Measurements from ENCODE around the gene UNKL.

UNKL gene

DNA sequence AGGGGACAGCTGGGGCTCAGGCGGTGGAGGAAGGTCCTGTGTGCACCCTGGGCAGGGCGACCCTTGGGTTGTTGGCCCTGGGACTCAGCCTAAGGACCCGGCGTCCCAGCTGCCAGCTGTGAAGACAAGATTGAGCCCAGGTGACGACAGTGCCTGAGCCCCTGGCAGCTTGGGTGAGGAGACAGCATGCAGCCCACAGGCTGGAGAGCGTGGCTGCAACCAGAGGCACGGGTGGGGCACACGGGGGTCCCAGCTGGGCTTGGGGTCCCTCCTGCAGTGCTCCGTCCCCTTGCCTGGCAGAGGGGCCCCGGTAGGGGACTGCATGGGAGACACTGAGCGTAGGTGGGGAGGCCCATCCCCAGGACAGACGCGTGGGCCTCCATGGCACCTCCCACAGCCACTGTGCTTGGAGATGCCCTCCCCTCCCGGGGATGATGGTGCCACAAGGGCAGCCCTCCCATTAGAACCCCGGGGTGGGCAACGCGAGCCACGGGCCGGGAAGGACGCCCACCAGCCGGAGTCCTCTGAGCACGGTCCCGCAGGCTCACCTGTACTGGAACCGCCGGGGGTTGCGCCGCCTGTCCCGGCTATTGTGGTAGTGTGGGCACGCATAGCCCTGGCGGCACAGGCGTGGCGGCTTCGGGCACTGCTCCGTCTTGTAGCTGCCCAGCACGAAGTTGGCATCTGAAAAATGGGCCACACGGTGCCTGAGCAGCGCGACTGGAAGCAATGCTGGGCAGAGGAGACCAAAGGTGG, 15.5 kb downstream of the UNKL start:
- no peak for DNase-seq

DNA sequence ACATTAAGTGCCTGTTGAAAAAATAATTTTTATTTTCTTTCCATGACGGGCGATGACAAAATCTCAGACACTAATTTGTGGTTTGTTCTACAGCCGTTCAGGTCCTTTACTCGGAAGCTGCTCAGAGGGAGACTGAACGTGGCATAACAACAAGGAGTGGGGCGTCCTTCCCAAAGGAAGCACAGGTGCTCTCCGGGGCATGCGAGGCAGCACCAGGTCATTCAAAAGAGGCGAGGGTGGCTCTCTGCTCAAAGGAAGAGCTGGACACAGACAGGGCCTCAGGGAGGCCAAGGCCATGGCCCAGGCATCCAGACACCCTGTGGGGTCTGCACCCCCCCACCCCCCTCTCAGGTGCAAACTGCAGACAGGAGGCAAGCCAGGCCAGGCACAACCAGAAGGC, 16.2 kb downstream of the UNKL start:
- DNase-seq: no peak

DNA sequence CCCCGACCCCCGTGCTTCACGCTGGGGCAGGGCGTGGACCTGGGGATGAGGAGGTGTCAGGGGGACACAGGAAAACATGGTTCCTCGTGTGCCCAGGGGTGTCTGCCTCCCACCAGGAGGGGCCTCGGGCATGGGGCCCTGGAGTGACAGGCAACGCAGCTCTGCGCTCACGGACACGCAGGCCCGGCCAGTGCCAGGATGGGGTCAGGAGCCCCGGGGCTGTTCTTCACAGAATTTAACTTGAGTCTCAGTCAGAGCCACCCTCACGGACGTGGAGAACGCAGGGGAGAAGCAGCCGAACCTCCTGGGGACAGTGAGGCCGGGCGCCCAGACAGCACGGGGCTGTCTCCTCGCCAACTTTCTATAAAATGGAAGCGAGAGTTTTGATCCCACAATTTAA, 16.7 kb downstream of the UNKL start:
- DNase-seq: no peak

DNA sequence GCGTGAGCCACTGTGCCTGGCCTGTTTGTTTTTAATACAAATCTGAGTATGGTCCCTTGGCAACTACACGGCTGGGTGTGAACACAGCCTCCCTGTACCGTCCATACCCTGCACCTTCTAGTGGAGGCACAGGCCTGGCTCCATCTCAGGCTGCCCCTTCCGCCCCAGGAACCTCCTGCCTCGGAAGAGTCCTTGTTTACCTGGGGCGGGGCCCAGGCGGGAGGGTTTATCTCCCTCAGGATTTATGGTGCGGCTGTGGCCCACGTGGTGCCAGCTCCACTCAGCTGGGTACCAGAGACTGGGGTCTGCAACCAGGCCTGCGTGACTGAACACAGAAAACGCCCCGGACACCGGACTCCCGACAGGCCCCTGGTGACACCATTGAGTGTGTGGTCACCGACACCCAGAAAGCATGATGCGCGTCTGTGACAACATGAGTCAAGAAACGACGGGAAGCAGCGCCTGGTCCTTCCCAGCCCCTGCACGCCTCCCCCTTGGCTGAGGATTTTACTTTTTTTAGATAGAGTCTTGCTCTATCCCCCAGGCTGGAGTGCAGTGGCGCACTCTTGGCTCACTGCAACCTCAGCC, 19.0 kb downstream of the UNKL start:
- no peak for DNase-seq

DNA sequence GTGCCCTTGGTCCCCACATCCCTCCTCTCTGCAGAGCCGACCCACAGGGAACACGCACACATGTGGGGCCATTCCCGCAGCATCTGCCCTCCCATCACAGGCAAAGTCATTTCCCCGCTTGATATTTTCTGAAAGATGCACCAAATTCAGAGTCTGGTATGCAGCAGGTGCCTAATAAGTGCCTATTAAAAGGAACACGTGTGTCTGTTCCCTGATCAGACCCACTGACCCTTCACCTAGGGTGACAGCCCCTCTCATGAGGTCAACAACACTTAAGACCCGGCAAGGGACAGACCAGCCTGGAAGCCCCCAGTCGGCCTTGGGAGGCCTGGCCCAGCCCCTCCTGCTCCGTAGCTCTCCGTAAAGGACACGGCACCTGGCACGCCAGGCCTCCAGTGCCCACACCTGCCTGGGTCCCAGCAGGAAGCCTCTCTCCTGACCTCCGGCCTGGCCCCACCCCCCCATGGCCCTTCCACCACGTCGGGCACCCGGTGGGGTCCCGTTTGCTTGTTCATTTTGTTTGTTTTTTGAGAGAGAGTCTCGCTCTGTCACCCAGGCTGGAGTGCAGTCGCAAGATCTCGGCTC, 20.0 kb downstream of the UNKL start:
- no peak for DNase-seq

DNA sequence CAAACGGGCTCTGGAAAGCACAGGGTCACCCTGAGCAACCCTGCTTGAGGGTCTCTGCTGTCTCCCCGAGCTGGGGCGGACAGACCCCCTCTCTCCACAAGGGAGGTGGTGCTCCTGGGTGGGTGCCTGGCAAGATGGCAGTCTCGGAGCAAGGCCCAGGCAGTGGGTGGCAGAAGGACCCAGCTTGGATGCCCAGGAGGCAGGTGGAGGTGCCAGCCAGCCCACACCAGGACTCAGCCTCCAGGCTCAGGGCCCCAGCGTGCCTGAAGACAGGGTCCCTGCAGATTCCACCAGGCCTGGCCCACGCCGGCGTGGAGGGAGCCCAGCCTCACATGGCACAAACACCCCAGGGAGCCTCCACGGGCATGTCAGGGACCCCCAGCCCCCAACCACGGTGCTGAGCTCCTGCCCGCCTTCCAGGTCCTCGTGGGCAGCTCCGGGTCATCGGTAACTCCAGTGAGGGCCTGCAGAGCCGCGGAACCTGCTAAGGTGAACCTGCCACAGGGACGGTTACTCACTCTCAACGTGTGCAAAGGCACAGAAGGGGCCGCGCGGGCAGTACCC, 20.8 kb downstream of the UNKL start:
- no peak for DNase-seq

DNA sequence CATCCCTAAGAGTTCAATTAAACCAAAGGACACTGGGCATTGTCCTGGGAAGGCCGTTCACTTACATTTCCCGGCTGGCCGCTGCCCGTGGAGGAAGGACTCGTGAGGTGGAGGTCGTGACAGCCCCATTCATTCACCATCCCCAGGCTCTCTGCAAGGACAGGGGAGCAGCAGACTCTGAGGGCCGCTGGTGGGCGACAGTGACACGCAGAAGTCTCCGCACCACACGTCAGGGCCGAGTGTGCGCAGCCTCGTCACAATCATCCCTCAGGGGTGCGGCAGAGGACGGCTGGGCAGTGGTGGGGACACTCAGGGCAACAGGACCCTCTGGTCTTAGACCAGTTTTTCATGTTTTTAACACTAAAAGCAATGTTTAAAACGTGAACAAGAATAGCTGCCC, 21.7 kb downstream of the UNKL start:
- no peak for DNase-seq

DNA sequence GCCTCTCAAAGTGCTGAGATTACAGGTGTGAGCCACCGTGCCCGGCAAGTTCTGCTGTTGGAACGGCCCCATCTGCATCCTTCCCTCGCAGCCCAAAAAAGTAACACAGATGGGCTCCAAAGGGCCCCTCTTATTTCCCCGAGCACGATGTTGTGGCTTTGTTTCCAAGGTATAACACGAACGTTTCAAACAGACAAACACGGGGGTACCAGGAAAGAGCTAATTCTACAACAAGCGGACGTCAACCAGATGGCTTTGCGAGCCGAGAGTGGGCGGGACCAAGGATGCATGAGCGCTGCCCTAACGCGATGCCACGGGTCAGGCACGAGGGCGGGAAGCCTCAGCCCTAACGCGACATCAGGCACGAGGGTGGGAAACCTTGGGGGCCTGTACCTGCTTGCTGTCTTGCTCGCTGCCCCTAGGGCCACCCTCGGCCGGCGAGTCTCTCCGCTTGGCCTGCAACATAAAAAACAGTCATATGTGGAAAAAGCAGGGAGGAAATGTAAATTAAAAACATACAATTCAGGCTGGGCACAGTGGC, 24.2 kb downstream of the UNKL start:
- no peak for DNase-seq

DNA sequence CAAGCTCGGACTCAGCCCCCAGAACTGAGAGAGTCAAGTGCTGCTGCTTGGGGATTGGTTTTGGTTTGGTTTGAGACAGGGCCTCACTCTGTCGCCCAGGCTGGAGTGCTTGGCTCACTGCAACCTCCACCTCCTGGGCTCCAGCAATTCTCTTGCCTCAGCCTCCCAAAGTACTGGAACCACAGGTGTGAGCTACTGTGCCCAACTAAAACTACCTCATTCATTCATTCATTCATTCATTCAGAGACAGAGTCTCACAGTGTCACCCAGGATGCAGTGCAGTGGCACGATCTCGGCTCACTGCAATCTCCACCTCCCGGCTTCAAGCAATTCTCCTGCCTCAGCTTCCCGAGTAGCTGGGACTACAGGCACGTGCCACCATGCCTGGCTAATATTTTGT, 24.7 kb downstream of the UNKL start:
- DNase-seq: no peak

DNA sequence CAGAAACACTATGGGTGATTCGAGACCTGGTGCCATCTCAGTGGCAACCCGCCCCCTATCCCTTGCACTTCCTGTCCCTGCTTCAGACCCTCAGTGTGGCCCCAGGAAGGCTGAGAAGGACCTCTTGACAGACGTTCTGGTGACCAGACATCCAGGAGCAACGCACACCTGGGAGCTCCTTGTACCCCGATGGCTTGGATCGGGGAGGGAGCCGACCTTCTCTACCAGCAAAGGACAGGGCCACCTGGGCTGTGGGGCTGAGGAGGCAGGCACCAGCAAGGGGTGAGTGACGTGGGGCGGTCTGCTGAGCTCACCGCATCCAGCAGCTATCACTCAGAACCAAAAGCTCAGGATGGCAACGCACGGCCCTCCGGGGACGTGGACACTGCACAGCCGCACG, 27.2 kb downstream of the UNKL start:
- no peak for DNase-seq

DNA sequence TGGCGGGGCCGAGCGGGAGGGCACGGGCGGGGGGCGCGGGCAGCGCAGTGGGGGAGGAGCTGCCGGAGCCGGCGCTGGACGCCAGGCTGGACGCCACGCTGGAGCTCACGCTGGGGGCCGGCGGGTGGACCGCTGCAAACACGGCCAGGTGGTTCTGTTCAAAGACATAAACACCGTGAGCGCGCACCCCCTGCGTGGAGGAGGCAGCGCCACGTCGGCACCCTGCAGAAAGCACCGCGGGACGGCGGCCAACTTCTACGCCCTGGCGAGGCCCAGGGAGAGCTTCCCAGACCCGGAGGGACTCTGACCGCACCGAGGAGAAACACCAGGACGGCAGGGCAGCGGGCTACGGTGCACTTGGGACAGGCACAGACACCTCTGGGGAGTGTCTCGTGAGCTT, 29.3 kb downstream of the UNKL start:
- DNase-seq: no peak

DNA sequence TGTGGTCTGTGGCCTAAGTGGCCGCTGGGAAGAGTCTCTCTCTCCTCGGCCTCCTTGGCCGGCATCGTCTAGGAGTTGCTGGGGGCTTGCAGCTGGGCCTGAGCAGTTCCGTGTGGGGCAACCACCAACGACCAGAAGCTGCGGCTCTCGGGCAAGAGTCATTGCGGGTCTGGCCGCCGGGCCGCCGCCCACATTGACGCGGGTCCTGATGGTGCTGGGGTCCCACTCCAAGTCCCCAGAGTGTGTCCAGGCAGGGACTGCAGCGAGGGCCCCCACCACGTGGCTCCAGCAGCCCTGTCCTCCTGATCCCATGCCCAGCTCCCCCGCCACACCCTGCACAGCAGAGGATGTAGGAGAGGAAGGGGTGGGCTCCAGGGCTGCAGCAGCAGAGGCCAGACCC, 30.9 kb downstream of the UNKL start:
- DNase-seq: no peak

DNA sequence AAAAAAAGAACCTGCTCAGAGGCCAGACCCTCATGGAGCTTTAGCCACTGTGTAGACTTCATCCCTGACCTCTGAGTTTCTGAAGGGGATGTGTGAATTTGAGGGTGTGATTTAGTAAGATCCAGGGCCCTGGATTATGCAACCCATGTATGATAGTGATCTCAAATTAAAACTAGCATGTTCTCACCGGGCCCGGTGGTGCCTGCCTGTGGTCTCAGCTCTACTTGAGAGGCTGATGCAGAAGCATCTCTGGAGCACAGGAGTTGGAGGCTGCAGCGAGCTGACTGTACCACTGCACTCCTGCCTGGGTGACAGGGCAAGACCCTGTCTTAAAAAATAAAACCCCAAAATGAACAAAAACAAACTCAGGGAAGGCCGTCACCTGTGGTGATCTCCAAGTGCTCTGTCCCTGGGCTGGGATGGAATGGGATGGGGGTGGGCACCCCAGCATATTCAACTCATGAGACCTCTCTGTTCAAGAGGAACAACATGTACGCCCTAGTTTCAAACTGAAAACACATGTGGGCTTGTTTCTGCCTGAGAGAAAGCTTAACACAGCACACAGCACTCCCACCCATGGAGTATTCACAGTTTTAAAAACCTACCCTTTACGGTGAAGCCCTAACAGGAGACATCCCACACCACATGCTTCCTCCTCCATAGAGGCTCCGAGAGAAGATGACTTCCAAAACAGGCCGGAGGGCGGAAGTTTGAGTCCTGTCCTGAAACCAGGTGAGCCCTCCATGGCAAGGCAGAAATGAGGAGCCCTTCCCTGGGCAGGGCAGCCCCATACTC, 32.7 kb downstream of the UNKL start:
- no peak for DNase-seq

DNA sequence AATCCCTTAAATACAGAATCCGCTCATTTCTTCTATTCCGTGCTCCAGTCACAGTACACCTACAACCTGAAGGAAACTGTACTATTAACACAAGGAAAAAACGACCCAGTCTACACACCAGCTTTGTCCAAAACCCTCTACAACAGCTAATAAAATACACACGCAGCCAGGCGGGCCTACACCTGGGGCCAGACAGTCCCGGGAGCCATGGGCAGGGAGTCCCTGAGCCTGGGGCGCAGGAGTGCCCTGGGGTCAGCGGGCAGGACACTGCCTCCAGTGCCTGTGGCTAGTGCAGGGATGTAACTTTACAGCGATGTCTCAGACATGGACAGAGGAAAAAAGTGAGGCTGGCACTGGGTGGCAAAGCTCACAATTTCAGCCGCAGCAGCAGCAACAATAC, 34.3 kb downstream of the UNKL start:
- DNase-seq: no peak

DNA sequence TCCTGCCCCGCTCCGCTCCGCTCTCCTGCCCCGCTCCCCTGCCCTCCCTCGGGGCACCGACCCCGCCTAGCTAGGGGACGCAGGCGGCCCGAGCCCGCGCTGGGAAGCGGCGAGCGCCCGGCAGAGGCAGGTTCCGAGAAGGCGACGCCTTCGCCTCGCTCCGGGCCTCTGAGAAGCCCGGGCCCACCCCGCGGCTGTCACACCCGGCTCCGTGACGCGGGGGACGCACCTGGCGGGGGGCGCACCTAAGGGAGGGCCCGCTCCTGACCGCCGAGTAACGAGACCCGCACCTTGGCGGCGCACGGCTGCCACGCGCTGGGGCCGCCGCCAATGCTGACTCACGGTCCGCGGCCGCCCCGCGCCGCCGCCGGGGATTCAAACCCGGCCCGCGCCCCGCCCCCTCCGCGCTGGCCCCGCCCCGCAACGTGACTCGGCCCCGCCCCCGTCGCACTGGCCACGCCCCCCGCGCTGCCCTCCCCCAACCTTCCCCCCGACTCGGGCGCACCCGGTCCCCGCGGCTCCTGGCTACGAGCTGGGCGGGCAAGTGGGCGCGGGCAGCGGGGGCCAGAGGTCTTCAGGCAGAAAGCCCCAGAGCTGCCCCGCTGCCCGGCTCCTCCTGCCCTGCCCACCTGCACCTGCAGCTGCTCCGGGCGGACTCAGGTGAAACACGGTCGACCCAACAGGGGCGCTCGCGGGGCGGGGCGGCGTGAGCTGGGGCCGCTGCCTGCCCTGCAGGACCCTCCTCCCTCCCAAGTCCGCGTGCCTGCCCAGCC, 35.0 kb downstream of the UNKL start:
- peak; percentile 19 for DNase-seq

DNA sequence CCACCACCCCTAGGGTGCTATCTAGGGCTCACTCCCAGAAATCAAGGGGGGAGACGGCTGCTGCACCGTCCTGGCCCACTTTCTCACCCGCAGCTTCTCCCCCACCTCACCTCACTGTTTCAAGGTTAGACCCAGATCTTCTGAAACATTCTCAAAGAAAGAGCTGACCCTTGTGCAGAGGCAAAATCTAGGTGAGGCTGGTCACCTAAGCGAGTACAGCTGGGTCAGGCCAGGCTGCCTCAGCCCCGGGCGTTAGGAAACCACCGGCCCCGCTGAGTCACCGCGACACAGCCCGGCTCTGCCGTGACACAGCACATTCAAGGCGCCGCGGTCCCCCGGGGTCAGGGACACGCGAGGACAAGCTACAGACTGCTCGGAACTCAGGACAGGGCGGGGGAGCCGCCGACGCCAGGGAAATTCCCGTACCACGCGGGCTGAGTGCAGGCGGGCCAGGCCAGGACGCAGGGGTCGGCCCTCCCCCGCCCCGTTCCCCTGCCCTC, 35.6 kb downstream of the UNKL start:
- DNase-seq: no peak

DNA sequence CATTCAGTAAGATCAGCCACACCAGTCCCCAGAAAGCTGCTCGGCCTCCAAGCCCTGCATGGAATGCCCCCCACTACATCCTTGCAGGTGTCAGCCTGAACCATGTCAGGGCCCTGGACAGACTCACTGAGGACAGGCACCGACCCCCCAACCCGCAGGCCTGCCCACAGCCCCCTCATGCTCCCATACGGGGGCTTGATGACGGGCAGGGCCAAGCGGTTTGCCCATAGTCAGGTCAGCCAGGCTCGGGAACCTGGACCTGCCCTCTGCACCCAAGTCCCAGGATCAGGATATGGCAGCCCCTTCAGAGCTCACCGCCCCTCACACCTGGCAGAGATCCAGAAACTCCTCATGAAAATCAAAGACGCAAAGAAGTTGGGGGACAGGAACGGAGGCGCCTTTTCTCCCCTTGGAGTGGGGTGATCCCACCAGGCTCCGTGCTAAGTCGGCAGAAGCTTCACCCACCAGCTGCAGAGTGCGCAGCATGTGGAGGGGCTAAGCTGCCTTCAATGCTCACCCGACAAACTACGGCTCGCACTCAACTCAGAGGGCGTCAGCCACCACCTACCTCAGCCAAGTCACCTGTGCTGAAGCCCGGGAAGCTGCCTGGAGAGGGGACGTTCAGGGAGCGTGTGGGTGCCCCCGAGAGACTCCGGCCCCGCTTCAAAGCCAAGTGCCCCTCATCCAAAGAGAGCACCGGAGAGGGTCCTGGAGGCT, 36.3 kb downstream of the UNKL start:
- no peak for DNase-seq

DNA sequence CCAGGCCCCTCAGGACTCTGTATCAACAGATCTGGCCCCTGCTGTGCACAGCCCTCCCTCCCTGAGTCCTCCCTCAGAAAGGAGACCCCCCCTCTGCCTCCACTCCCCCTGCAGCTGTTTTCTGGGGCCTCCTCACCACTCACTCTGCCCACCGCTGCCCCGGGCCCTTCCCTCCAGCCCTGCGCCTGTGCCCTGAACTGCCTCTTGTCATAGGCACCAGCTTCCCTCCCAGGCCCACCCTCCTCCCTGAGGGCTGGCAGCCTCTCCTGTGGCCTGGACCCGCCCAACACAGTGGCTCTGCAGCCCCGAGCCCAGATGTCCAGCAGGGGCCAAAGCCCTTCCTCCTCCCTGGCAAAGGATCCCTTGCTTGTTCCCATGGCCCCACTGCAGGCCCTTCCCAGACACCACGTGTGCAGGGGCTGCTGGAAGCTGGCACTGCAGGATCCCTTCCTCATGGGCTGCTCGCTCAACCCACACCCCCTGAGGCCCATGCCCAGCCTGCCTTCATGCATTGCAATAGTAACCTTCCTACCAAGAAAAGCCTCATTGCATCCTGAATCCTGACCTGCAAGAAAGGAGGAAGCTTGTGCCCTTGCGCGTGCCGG, 37.0 kb downstream of the UNKL start:
- no peak for DNase-seq

DNA sequence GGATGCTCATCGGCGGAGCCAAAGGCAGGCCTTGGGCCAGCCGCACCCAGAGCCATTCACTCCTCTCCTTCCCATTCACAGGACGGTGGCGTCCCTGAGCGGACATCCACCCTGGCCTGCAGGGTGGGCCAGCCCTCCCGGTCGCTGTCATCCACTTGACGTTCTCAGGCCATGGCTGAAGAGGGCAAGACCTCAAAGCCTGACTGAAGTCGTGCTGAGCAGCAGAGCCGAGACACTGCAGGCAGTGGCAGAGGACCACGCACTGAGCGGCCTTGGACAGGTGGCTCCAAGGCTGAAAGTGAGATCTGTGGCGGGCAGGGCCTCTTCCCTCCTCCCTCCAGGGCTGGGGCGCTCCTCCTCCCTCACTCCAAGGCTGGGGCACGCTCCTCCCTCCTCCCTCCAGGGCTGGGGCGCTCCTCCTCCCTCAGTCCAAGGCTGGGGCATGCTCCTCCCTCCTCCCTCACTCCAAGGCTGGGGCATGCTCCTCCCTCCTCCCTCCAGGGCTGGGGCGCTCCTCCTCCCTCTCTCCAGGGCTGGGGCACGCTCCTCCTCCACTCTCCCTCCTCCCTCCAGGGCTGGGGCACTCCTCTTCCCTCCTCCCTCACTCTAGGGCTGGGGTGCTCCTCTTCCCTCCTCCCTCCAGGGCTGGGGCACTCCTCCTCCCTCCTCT, 38.6 kb downstream of the UNKL start:
- DNase-seq: no peak

DNA sequence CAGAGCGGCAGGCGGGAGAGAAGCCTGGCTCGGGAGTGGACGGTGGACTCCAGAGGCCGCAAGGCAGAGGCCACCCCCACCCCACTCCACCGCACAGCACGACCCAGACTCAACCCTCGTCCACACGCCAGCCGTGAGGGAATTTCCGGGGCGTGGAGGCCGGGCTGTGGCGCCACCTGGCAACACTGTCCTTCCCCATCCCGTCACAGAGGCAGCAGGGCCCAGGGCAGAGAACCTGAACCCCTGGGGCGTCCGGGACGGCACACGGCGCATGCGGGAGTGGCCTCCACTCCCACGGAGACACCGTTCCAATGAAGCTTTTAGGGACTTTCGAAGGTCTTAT, 39.2 kb downstream of the UNKL start:
- no peak for DNase-seq
